HEK293 (cell line): ENCODE data around the gene KPNA3.
A peak's percentile ranks its signal among the peaks of the same experiment; 100 is the strongest.

Source experiments
- GLIS2 ChIP-seq: fragments of 450-650 bp; formaldehyde crosslinking; IDR thresholded peaks from 2 replicates; pipeline ENCODE4 v1.5.1; 2016; ENCODE audit warnings: missing biosample characterization, missing genetic modification characterization
- KLF10 ChIP-seq: fragments of 450-650 bp; IDR thresholded peaks from 2 replicates; pipeline ENCODE4 v1.5.1; 2018; ENCODE audit warnings: missing biosample characterization, mild to moderate bottlenecking, missing genetic modification characterization
- KLF8 ChIP-seq: fragments of 450-650 bp; formaldehyde crosslinking; IDR thresholded peaks from 2 replicates; pipeline ENCODE4 v1.5.1; 2016; ENCODE audit warnings: missing biosample characterization, missing genetic modification characterization
- MEIS1 ChIP-seq: sonication (generic); formaldehyde crosslinking; IDR thresholded peaks from 2 replicates; pipeline ENCODE4 v1.8.1; 2022; ENCODE audit warnings: missing genetic modification reagents, mild to moderate bottlenecking, borderline replicate concordance
- OSR2 ChIP-seq: fragments of 450-650 bp; formaldehyde crosslinking; IDR thresholded peaks from 2 replicates; pipeline ENCODE4 v1.5.1; 2016; ENCODE audit warnings: missing biosample characterization, missing genetic modification characterization
- OVOL3 ChIP-seq: fragments of 450-650 bp; formaldehyde crosslinking; IDR thresholded peaks from 2 replicates; pipeline ENCODE4 v1.5.1; 2016; ENCODE audit warnings: missing biosample characterization, missing genetic modification characterization
- PRDM2 ChIP-seq: fragments of 450-650 bp; formaldehyde crosslinking; IDR thresholded peaks from 2 replicates; pipeline ENCODE4 v1.5.1; 2016; ENCODE audit warnings: missing biosample characterization, missing genetic modification characterization, borderline replicate concordance
- SCRT1 ChIP-seq: fragments of 450-650 bp; formaldehyde crosslinking; IDR thresholded peaks from 2 replicates; pipeline ENCODE4 v1.5.1; 2016; ENCODE audit warnings: missing biosample characterization, missing genetic modification characterization, borderline replicate concordance
- TCF7L2 ChIP-seq: IDR thresholded peaks from 2 replicates; pipeline ENCODE4 v1.6.1; 2011; ENCODE audit warnings: low read depth, mild to moderate bottlenecking, inconsistent platforms, low read length, moderate library complexity, borderline replicate concordance
- TRIM28 ChIP-seq: IDR thresholded peaks from 2 replicates; pipeline ENCODE4 v1.6.1; 2011; ENCODE audit warnings: low read length, control low read depth, borderline replicate concordance
- WT1 ChIP-seq: fragments of 450-650 bp; formaldehyde crosslinking; IDR thresholded peaks from 2 replicates; pipeline ENCODE4 v1.5.1; 2016; ENCODE audit warnings: missing biosample characterization, missing genetic modification characterization
- ZBTB6 ChIP-seq: fragments of 450-650 bp; formaldehyde crosslinking; IDR thresholded peaks from 2 replicates; pipeline ENCODE4 v1.5.1; 2017; ENCODE audit warnings: missing biosample characterization, missing genetic modification characterization
- ZFHX2 ChIP-seq: fragments of 450-650 bp; formaldehyde crosslinking; conservative IDR thresholded peaks from 2 replicates; pipeline ENCODE4 v1.5.1; 2016; ENCODE audit warnings: missing biosample characterization, missing genetic modification characterization
- ZFP37 ChIP-seq: fragments of 450-650 bp; formaldehyde crosslinking; IDR thresholded peaks from 2 replicates; pipeline ENCODE4 v1.5.1; 2016; ENCODE audit warnings: missing biosample characterization, missing genetic modification characterization
- ZNF132 ChIP-seq: fragments of 450-650 bp; formaldehyde crosslinking; IDR thresholded peaks from 2 replicates; pipeline ENCODE4 v1.5.1; 2017; ENCODE audit warnings: missing biosample characterization, missing genetic modification characterization, borderline replicate concordance
- ZNF211 ChIP-seq: fragments of 450-650 bp; formaldehyde crosslinking; IDR thresholded peaks from 2 replicates; pipeline ENCODE4 v1.5.1; 2016; ENCODE audit warnings: low read depth, missing biosample characterization, missing genetic modification characterization
- ZNF23 ChIP-seq: fragments of 450-650 bp; formaldehyde crosslinking; IDR thresholded peaks from 2 replicates; pipeline ENCODE4 v1.5.1; 2016; ENCODE audit warnings: missing biosample characterization, missing genetic modification characterization, borderline replicate concordance
- ZNF248 ChIP-seq: fragments of 450-650 bp; formaldehyde crosslinking; IDR thresholded peaks from 2 replicates; pipeline ENCODE4 v1.5.1; 2017; ENCODE audit warnings: missing biosample characterization, missing genetic modification characterization
- ZNF274 ChIP-seq, 2 experiments: fragments of 200-500 bp in 1 of 2; fragments of 450-650 bp in 1 of 2; sonication (Bioruptor generic) in 1 of 2; formaldehyde crosslinking in 1 of 2; IDR thresholded peaks; 2 replicates each; pipeline versions ENCODE4 v1.5.1 to v1.6.1; 2014 to 2016; ENCODE audit warnings: borderline replicate concordance in 1 of 2, inconsistent platforms in 1 of 2, low read length in 1 of 2, missing biosample characterization in 1 of 2, missing genetic modification characterization in 1 of 2
- ZNF350 ChIP-seq: fragments of 450-650 bp; formaldehyde crosslinking; IDR thresholded peaks from 2 replicates; pipeline ENCODE4 v1.5.0; 2017; ENCODE audit warnings: missing biosample characterization, mild to moderate bottlenecking, missing genetic modification characterization
- ZNF394 ChIP-seq: fragments of 450-650 bp; formaldehyde crosslinking; IDR thresholded peaks from 2 replicates; pipeline ENCODE4 v1.5.1; 2016; ENCODE audit warnings: missing biosample characterization, missing genetic modification characterization, mild to moderate bottlenecking, moderate library complexity, borderline replicate concordance
- ZNF433 ChIP-seq: fragments of 450-650 bp; formaldehyde crosslinking; IDR thresholded peaks from 2 replicates; pipeline ENCODE4 v1.5.1; 2016; ENCODE audit warnings: missing biosample characterization, missing genetic modification characterization, low read depth
- ZNF48 ChIP-seq: fragments of 450-650 bp; formaldehyde crosslinking; IDR thresholded peaks from 2 replicates; pipeline ENCODE4 v1.5.1; 2016; ENCODE audit warnings: missing biosample characterization, missing genetic modification characterization
- ZNF488 ChIP-seq: fragments of 450-650 bp; formaldehyde crosslinking; IDR thresholded peaks from 2 replicates; pipeline ENCODE4 v1.5.1; 2016; ENCODE audit warnings: missing biosample characterization, missing genetic modification characterization
- ZNF501 ChIP-seq: fragments of 450-650 bp; formaldehyde crosslinking; IDR thresholded peaks from 2 replicates; pipeline ENCODE4 v1.5.1; 2016; ENCODE audit warnings: missing biosample characterization, missing genetic modification characterization
- ZNF560 ChIP-seq: fragments of 450-650 bp; formaldehyde crosslinking; IDR thresholded peaks from 2 replicates; pipeline ENCODE4 v1.5.1; 2017; ENCODE audit warnings: missing biosample characterization, missing genetic modification characterization, borderline replicate concordance
- ZNF654 ChIP-seq: fragments of 450-650 bp; formaldehyde crosslinking; IDR thresholded peaks from 2 replicates; pipeline ENCODE4 v1.5.1; 2016; ENCODE audit warnings: low read depth, missing biosample characterization, missing genetic modification characterization
- ZNF707 ChIP-seq: fragments of 450-650 bp; formaldehyde crosslinking; IDR thresholded peaks from 2 replicates; pipeline ENCODE4 v1.5.1; 2016; ENCODE audit warnings: missing biosample characterization, missing genetic modification characterization
- ZNF843 ChIP-seq: fragments of 450-650 bp; formaldehyde crosslinking; IDR thresholded peaks from 2 replicates; pipeline ENCODE4 v1.5.1; 2016; ENCODE audit warnings: missing biosample characterization, missing genetic modification characterization
- ZSCAN16 ChIP-seq: fragments of 450-650 bp; formaldehyde crosslinking; IDR thresholded peaks from 2 replicates; pipeline ENCODE4 v1.5.1; 2016; ENCODE audit warnings: missing biosample characterization, missing genetic modification characterization
- ZSCAN18 ChIP-seq: fragments of 450-650 bp; formaldehyde crosslinking; IDR thresholded peaks from 2 replicates; pipeline ENCODE4 v1.5.1; 2016; ENCODE audit warnings: missing biosample characterization, missing genetic modification characterization
- ZXDB ChIP-seq: fragments of 450-650 bp; formaldehyde crosslinking; IDR thresholded peaks from 2 replicates; pipeline ENCODE4 v1.5.1; 2016; ENCODE audit warnings: missing biosample characterization, missing genetic modification characterization

KPNA3 gene

GRCh38 chr13:49690995-49691784, 101.3 kb downstream of the KPNA3 start, which contains the start of gene EBPL (continued):
- no peak for TF ChIP-seq ZNF48
- TF ChIP-seq OSR2 = no peak
- no peak for TF ChIP-seq ZNF394 (tag by site-specific recombination)
- TF ChIP-seq ZNF501 = no peak
- TF ChIP-seq ZNF560 = no peak
- no peak for TF ChIP-seq MEIS1
- TF ChIP-seq ZXDB (tag by site-specific recombination) = no peak
- TF ChIP-seq ZNF132 (tag by site-specific recombination) = no peak
- TF ChIP-seq ZNF350 (tag by site-specific recombination) = no peak
- no peak for TF ChIP-seq WT1
- TF ChIP-seq ZNF248 (tag by site-specific recombination) = no peak
- no peak for TF ChIP-seq TCF7L2
- TF ChIP-seq ZNF654 (tag by site-specific recombination) = no peak
- TF ChIP-seq ZNF707 (tag by site-specific recombination) = no peak
- 0 out of 2 replicates have a peak, but pooled peaks have one; percentile 48 for TF ChIP-seq GLIS2 (tag by site-specific recombination)
- no peak for TF ChIP-seq SCRT1
- TF ChIP-seq ZFHX2 (tag by site-specific recombination) = peak; percentile 80
- TF ChIP-seq ZSCAN16 (tag by site-specific recombination) = no peak
- no peak for TF ChIP-seq ZNF433 (tag by site-specific recombination)
- TF ChIP-seq KLF8 (tag by site-specific recombination) = no peak
- no peak for TF ChIP-seq ZNF488 (tag by site-specific recombination)
- TF ChIP-seq ZNF843 = no peak
- TF ChIP-seq ZNF274 (IDR thresholded peaks at IDR 0.05; ENCODE audit: low read length) = no peak
- no peak for TF ChIP-seq ZNF274 (tag by site-specific recombination; IDR thresholded peaks at IDR 0.05; ENCODE audit: borderline replicate concordance)
- no peak for TF ChIP-seq ZNF23
- no peak for TF ChIP-seq ZSCAN18
- TF ChIP-seq PRDM2 (tag by site-specific recombination) = no peak
- no peak for TF ChIP-seq ZFP37 (tag by site-specific recombination)
- no peak for TF ChIP-seq ZNF211 (tag by site-specific recombination)
- no peak for TF ChIP-seq TRIM28
- TF ChIP-seq KLF10 (tag by site-specific recombination) = no peak
- TF ChIP-seq OVOL3 = no peak
- no peak for TF ChIP-seq ZBTB6 (tag by site-specific recombination)
